Measurements from ENCODE around the gene RAB11FIP4. TPM values are rescaled to one million over a fixed set of nuclear protein-coding genes. Genes with fewer than 3 reads are reported as not detected.

The RAB11FIP4 gene
- total and polyA plus RNA-seq, 2 donors (not counting 1 experiment from before 2014, with no cell fraction given), result 0.16 to 0.66 TPM

DNA sequence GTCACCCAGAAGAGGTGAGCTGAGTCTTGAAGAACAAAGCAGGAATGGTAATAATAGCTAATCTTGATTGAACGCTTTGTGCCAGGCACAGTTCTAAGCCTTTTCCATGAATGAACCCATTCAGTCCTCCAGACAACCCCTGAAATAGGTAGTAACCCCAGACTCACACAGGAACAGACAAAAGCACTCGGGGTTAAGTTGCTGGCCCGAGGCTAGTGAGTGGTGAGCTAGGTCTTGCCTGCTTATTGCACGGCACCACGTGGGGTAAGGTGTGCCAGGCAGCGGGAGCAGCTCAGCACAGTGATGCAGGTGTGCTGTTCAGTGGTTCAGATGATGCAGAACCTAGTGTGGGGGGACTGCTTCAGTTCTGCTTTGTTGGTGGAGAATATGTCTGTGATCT is 181.6 kb downstream of the RAB11FIP4 start:
- Histone ChIP-seq H3K36me3 (ENCODE audit: control insufficient read depth, insufficient read depth, low read length) (peaks cover 24% of the 10 kb centered on the region), H3K79me2 (ENCODE audit: control insufficient read depth, insufficient read depth, low read length) (peaks cover 82% of the 10 kb centered on the region), H3K4me1 (ENCODE audit: control insufficient read depth, extremely low read depth, insufficient read depth, low read length) (peaks cover 24% of the 10 kb centered on the region), H3K27ac (ENCODE audit: insufficient read depth, low read length) (no peak overlapping the region), H3K9ac (ENCODE audit: insufficient read depth, low read length) (no peak overlapping the region), H3K4me3 (replicated peaks in 1 of 4; ENCODE audit: control extremely low read depth in 1 of 4, insufficient read depth in 1 of 4, low read depth in 3 of 4, low read length in 4 of 4) (no peak overlapping the region), H4K20me1 (ENCODE audit: control insufficient read depth, extremely low read depth, insufficient read depth, low read length) (no peaks in the 10 kb centered on the region), H3K9me3 (ENCODE audit: control insufficient read depth, insufficient read depth, low read depth, low read length) (no peaks in the 10 kb centered on the region), H2AFZ (ENCODE audit: low read length) (no peak overlapping the region), H3K27me3 (ENCODE audit: control insufficient read depth, insufficient read depth, low read length) (no peaks in the 10 kb centered on the region), H3K4me2 (ENCODE audit: extremely low read depth, insufficient read depth, low read length) (no peak overlapping the region)
- no peak for TF ChIP-seq EZH2 (IDR thresholded peaks at IDR 0.05; ENCODE audit: low read length, missing control alignments)
- TF ChIP-seq, protein P1, sequence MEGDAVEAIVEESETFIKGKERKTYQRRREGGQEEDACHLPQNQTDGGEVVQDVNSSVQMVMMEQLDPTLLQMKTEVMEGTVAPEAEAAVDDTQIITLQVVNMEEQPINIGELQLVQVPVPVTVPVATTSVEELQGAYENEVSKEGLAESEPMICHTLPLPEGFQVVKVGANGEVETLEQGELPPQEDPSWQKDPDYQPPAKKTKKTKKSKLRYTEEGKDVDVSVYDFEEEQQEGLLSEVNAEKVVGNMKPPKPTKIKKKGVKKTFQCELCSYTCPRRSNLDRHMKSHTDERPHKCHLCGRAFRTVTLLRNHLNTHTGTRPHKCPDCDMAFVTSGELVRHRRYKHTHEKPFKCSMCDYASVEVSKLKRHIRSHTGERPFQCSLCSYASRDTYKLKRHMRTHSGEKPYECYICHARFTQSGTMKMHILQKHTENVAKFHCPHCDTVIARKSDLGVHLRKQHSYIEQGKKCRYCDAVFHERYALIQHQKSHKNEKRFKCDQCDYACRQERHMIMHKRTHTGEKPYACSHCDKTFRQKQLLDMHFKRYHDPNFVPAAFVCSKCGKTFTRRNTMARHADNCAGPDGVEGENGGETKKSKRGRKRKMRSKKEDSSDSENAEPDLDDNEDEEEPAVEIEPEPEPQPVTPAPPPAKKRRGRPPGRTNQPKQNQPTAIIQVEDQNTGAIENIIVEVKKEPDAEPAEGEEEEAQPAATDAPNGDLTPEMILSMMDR (conservative IDR thresholded peaks at IDR 0.05 in 1 of 2, IDR thresholded peaks at IDR 0.05 in 1 of 2; ENCODE audit: low read depth in 1 of 2, low read length in 2 of 2), result no peak
- DNase-seq (ENCODE audit: low read depth in 2 of 2), result no peak

DNA sequence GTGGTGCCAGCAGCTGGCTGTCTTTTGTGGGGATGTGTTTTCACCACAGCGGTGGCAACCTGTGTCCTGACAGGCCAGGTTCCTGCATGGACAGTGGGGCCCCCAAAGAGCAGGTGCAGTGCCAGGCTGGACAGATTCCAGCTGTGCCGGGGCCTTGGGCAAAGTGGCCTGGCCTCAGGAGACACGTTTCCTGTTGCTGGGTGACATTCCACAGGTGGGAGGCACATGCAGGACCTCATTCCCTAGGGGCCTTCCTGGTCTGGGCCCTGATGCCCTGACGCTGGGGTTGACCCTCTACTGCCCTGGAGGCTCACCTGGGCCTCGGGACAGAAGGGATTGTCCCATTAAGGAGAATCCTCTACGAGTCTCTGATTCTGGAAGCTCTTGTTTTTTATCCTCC is 182.4 kb downstream of the RAB11FIP4 start:
- no peak for TF ChIP-seq EZH2 (IDR thresholded peaks at IDR 0.05; ENCODE audit: low read length, missing control alignments)
- TF ChIP-seq, protein P1 (conservative IDR thresholded peaks at IDR 0.05 in 1 of 2, IDR thresholded peaks at IDR 0.05 in 1 of 2; ENCODE audit: low read depth in 1 of 2, low read length in 2 of 2), result no peak
- H4K20me1 ChIP-seq (ENCODE audit: control insufficient read depth, extremely low read depth, insufficient read depth, low read length), result no peaks in the 10 kb centered on the region
- no peaks in the 10 kb centered on the region for H3K9me3 ChIP-seq (ENCODE audit: control insufficient read depth, insufficient read depth, low read depth, low read length)
- no peak overlapping the region for H2AFZ ChIP-seq (ENCODE audit: low read length)
- H3K27me3 ChIP-seq (ENCODE audit: control insufficient read depth, insufficient read depth, low read length), result no peaks in the 10 kb centered on the region
- peaks cover 24% of the 10 kb centered on the region for H3K4me1 ChIP-seq (ENCODE audit: control insufficient read depth, extremely low read depth, insufficient read depth, low read length)
- H3K4me2 ChIP-seq (ENCODE audit: extremely low read depth, insufficient read depth, low read length), result no peak overlapping the region
- H3K27ac ChIP-seq (ENCODE audit: insufficient read depth, low read length), result no peak overlapping the region
- peaks cover 23% of the 10 kb centered on the region for H3K36me3 ChIP-seq (ENCODE audit: control insufficient read depth, insufficient read depth, low read length)
- no peak for DNase-seq (ENCODE audit: low read depth in 2 of 2)
- H3K4me3 ChIP-seq (replicated peaks in 1 of 4; ENCODE audit: control extremely low read depth in 1 of 4, insufficient read depth in 1 of 4, low read depth in 3 of 4, low read length in 4 of 4), result no peak overlapping the region
- H3K9ac ChIP-seq (ENCODE audit: insufficient read depth, low read length), result no peak overlapping the region
- peaks cover 76% of the 10 kb centered on the region for H3K79me2 ChIP-seq (ENCODE audit: control insufficient read depth, insufficient read depth, low read length)

DNA sequence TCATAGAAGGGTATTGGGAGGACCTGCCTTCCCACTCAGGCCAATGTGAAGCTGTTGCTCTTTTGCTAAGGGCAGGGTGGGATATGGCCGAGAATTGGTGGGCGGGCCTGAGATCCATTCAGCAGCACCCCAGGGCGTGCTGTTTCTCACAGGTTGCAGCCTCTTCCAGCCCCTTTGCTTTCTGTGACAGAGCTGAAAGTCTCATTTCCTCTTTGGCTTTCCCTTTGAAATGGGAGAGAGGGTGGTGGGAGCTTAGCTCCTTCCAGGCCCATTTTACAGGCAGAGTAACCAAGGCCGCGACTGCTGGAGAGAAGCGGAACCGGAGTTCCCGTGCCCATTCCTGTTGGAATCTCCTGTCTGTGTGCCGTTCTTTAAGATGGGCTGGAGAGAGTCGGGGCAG is 183.0 kb downstream of the RAB11FIP4 start:
- Histone ChIP-seq H3K4me1 (ENCODE audit: control insufficient read depth, extremely low read depth, insufficient read depth, low read length) (peaks cover 28% of the 10 kb centered on the region), H3K36me3 (ENCODE audit: control insufficient read depth, insufficient read depth, low read length) (peaks cover 23% of the 10 kb centered on the region), H3K4me2 (ENCODE audit: extremely low read depth, insufficient read depth, low read length) (no peak overlapping the region), H3K27ac (ENCODE audit: insufficient read depth, low read length) (no peak overlapping the region), H3K79me2 (ENCODE audit: control insufficient read depth, insufficient read depth, low read length) (peaks cover 73% of the 10 kb centered on the region), H2AFZ (ENCODE audit: low read length) (no peak overlapping the region), H3K4me3 (replicated peaks in 1 of 4; ENCODE audit: control extremely low read depth in 1 of 4, insufficient read depth in 1 of 4, low read depth in 3 of 4, low read length in 4 of 4) (no peak overlapping the region), H4K20me1 (ENCODE audit: control insufficient read depth, extremely low read depth, insufficient read depth, low read length) (no peaks in the 10 kb centered on the region), H3K9ac (ENCODE audit: insufficient read depth, low read length) (no peak overlapping the region), H3K9me3 (ENCODE audit: control insufficient read depth, insufficient read depth, low read depth, low read length) (no peaks in the 10 kb centered on the region), H3K27me3 (ENCODE audit: control insufficient read depth, insufficient read depth, low read length) (no peaks in the 10 kb centered on the region)
- DNase-seq (ENCODE audit: low read depth in 2 of 2), result no peak
- TF ChIP-seq, protein P1 (conservative IDR thresholded peaks at IDR 0.05 in 1 of 2, IDR thresholded peaks at IDR 0.05 in 1 of 2; ENCODE audit: low read depth in 1 of 2, low read length in 2 of 2), result no peak
- TF ChIP-seq EZH2 (IDR thresholded peaks at IDR 0.05; ENCODE audit: low read length, missing control alignments), result no peak
